Uterus (tissue), 2 donors: ENCODE results near the gene BMP5.

Experiments used
- CTCF ChIP-seq, 4 experiments: fragments of 200-600 bp in 2 of 4; fragments of 450-650 bp in 2 of 4; sonication (generic) in 2 of 4; IDR thresholded peaks; one replicate each; pipeline ENCODE4 v1.5.1; 2016 to 2019; ENCODE audit warnings: antibody characterized with exemption in 4 of 4, mild to moderate bottlenecking in 2 of 4, moderate library complexity in 1 of 4
- POLR2A ChIP-seq, 2 donors: fragments of 450-650 bp; IDR thresholded peaks; one replicate each; pipeline ENCODE4 v1.6.1; 2016; ENCODE audit warnings: antibody characterized with exemption in 2 of 2, mild to moderate bottlenecking in 1 of 2, moderate library complexity in 1 of 2

GRCh38 chr6:55811074-55811473 is 64.3 kb downstream of the BMP5 start:
- TF ChIP-seq CTCF (IDR thresholded peaks at IDR 0.05) (no peak), POLR2A (IDR thresholded peaks at IDR 0.05) (no peak)
